Neuronal stem cell (in vitro differentiated cells): Measurements from ENCODE around the gene KRT33A.

Experiments
- DNase-seq: peaks from one replicate; pipeline ENCODE4 v3.0.0-alpha.2; 2013; ENCODE audit warnings: low spot score
- H2AFZ ChIP-seq: one replicate; pipeline ENCODE4 v1.6.1; 2013; ENCODE audit warnings: mild to moderate bottlenecking, low read length, inconsistent platforms
- H2AK5ac ChIP-seq: 2 replicates; pipeline ENCODE4 v1.6.1; 2013; ENCODE audit warnings: low read depth, mild to moderate bottlenecking, inconsistent platforms, low read length, moderate library complexity, mixed read lengths
- H2BK120ac ChIP-seq: 2 replicates; pipeline ENCODE4 v1.6.1; 2013; ENCODE audit warnings: low read depth, mild to moderate bottlenecking, inconsistent platforms, low read length, moderate library complexity, mixed read lengths
- H2BK12ac ChIP-seq: one replicate; pipeline ENCODE4 v1.6.1; 2013; ENCODE audit warnings: low read length, inconsistent platforms
- H2BK15ac ChIP-seq: 2 replicates; pipeline ENCODE4 v1.6.1; 2013; ENCODE audit warnings: mild to moderate bottlenecking, low read length, inconsistent platforms, mixed read lengths
- H2BK5ac ChIP-seq: one replicate; pipeline ENCODE4 v1.6.1; 2013; ENCODE audit warnings: inconsistent platforms, mild to moderate bottlenecking, low read length, moderate library complexity
- H3K14ac ChIP-seq: one replicate; pipeline ENCODE4 v1.6.1; 2013; ENCODE audit warnings: low read length, inconsistent platforms
- H3K18ac ChIP-seq: 2 replicates; pipeline ENCODE4 v1.6.1; 2013; ENCODE audit warnings: low read length, inconsistent platforms
- H3K23ac ChIP-seq: 2 replicates; pipeline ENCODE4 v1.6.1; 2013; ENCODE audit warnings: low read depth, mild to moderate bottlenecking, mixed read lengths, low read length, inconsistent platforms; ENCODE audit not compliant: poor library complexity
- H3K27ac ChIP-seq: replicated peaks from 3 replicates; pipeline ENCODE4 v1.5.1; 2013; ENCODE audit warnings: low read length, inconsistent platforms
- H3K27me3 ChIP-seq, 3 experiments: 2 replicates each; pipeline ENCODE4 v1.6.1; 2013; ENCODE audit warnings: low read length in 3 of 3, mild to moderate bottlenecking in 2 of 3, inconsistent platforms in 1 of 3, low read depth in 1 of 3, mixed read lengths in 1 of 3, moderate library complexity in 1 of 3; ENCODE audit not compliant: control insufficient read depth in 3 of 3, insufficient read depth in 3 of 3
- H3K36me3 ChIP-seq, 2 donors: replicated peaks in 1 of 2; 2 replicates each; pipeline ENCODE4 v1.6.1; 2013; ENCODE audit warnings: low read length in 2 of 2; ENCODE audit not compliant: control insufficient read depth in 2 of 2, insufficient read depth in 2 of 2
- H3K4ac ChIP-seq: 2 replicates; pipeline ENCODE4 v1.6.1; 2013; ENCODE audit warnings: inconsistent platforms, mild to moderate bottlenecking, low read length, moderate library complexity
- H3K4me1 ChIP-seq, 2 donors: 1 replicate in 1 of 2; 2 replicates in 1 of 2; pipeline ENCODE4 v1.6.1; 2013; ENCODE audit warnings: low read length in 2 of 2, low read depth in 1 of 2; ENCODE audit not compliant: control insufficient read depth in 2 of 2, insufficient read depth in 1 of 2
- H3K4me2 ChIP-seq: one replicate; pipeline ENCODE4 v1.6.1; 2013; ENCODE audit warnings: mild to moderate bottlenecking, low read length, inconsistent platforms; ENCODE audit not compliant: insufficient read depth, poor library complexity, severe bottlenecking
- H3K4me3 ChIP-seq, 2 donors: 2 replicates each; pipeline ENCODE4 v1.5.1; 2013; ENCODE audit warnings: low read length in 2 of 2, mild to moderate bottlenecking in 2 of 2, inconsistent platforms in 1 of 2, moderate library complexity in 1 of 2
- H3K79me1 ChIP-seq: one replicate; pipeline ENCODE4 v1.6.1; 2013; ENCODE audit warnings: low read depth, mild to moderate bottlenecking, inconsistent platforms, low read length, moderate library complexity
- H3K9ac ChIP-seq: one replicate; pipeline ENCODE4 v1.6.1; 2013; ENCODE audit warnings: mild to moderate bottlenecking, low read depth, low read length, inconsistent platforms; ENCODE audit not compliant: poor library complexity
- H3K9me3 ChIP-seq, 2 donors: replicated peaks in 1 of 2; 2 replicates each; pipeline versions ENCODE3 to v1.6.1; 2013; ENCODE audit warnings: low read length in 2 of 2, mild to moderate bottlenecking in 2 of 2, inconsistent platforms in 1 of 2, low read depth in 1 of 2, mixed read lengths in 1 of 2, moderate library complexity in 1 of 2; ENCODE audit not compliant: control insufficient read depth in 2 of 2, insufficient read depth in 1 of 2
- H4K8ac ChIP-seq: one replicate; pipeline ENCODE4 v1.6.1; 2013; ENCODE audit warnings: low read depth, mild to moderate bottlenecking, inconsistent platforms, low read length, moderate library complexity
- H4K91ac ChIP-seq: one replicate; pipeline ENCODE4 v1.6.1; 2013; ENCODE audit warnings: low read length, low read depth, mild to moderate bottlenecking, inconsistent platforms; ENCODE audit not compliant: poor library complexity
- WGBS, 2 donors: extraction: QIAGEN DNeasy Blood & Tissue Kit; methylation state at CpG; one replicate each; pipeline ENCODE4 v1.1.7; 2013; ENCODE audit warnings: missing lambda C conversion rate in 2 of 2, mixed read lengths in 1 of 2; ENCODE audit not compliant: insufficient read length in 2 of 2, insufficient replicate concordance in 1 of 2; ENCODE audit errors: extremely low coverage in 2 of 2; 5-methylcytosine and 5-hydroxymethylcytosine counted together

Gene KRT33A

DNA sequence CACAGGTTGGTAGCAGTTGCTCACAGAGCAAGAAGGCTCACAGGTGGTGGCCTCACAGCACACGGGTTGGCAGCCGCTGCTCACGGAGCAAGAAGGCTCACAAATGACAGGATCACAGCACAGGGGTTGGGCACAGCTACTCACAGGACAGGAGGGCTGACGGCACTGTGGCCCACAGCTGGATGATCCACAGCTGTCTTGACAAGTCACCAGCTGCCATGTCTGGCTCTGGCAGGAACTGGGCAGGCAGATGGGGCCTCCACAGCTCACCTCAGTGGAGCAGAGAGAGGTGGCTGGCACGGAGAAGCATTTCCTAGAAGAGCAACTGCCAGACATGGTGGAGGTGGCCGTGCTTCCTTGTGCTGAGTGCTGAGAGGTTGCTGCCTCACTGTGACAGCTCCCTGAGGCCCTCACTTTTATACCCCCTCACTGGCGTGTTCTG, 41.7 kb downstream of the KRT33A start, which contains the start of gene KRTAP16-1:
Gene KRTAP16-1, minus strand, starts transcription at position 392 of the 442 bp plus-strand sequence. Its CDS starts 56 bp downstream, at position 336.
- WGBS, 2 donors = no CpG with 5 or more reads among the region's 7 CpGs
- Histone ChIP-seq H2BK5ac (no peak within 1 kb of the TSS), H2BK120ac (no peak within 1 kb of the TSS), H4K91ac (no peak within 1 kb of the TSS), H2AK5ac (peak within 1 kb of the TSS; percentile 29), H3K4me3 (no peak within 1 kb of the TSS), H3K18ac (peak within 1 kb of the TSS; percentile 40), H3K4me1 (peaks cover 0 to 1% of the 10 kb centered on the region in 2 donors), H2AFZ (no peak within 1 kb of the TSS), H3K4ac (no peak within 1 kb of the TSS), H3K9ac (no peak within 1 kb of the TSS), H4K8ac (no peak within 1 kb of the TSS), H3K27me3 (no peaks in the 10 kb centered on the region), H3K27ac (no peak within 1 kb of the TSS), H3K23ac (peak within 1 kb of the TSS; percentile 21), H3K36me3 (no peaks in the 10 kb centered on the region), H2BK12ac (no peak within 1 kb of the TSS), H3K4me2 (no peak within 1 kb of the TSS), H3K79me1 (no peaks in the 10 kb centered on the region), H3K14ac (no peak within 1 kb of the TSS), H2BK15ac (no peak within 1 kb of the TSS), H3K9me3 (peaks cover 0 to 3% of the 10 kb centered on the region in 2 donors)
- no peak for DNase-seq

DNA sequence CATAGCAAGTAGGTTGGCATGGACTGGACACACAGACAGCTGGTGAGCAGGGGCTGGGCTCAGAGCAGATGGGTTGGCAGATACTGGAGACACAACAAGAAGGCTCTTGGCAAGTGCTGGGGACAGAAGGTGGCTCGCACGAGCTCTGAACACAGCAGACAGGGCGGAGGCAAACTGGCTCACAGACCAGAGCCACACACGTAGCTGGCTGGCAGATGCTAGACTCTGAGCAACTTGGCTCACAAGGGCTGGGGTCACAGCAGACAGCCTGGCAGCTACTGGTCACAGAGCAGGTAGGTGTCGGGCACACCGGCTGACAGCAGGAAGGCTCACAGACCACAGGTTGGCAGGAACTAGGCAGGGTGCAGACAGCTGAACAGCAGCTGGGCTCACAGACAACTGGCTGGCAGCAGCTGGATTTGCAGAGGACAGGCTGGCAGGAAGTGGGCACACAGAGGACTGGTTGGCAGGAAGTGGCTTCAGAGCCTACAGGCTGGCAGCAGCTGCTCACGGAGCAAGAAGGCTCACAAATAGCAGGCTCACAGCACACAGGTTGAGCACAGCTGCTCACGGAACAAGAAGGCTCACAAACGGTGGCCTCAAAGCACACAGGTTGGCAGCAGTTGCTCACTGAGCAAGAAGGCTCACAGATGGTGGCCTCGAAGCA, 42.2 kb downstream of the KRT33A start:
- Histone ChIP-seq H3K9me3 (peaks cover 0 to 3% of the 10 kb centered on the region in 2 donors), H4K8ac (no peak overlapping the region), H4K91ac (no peak overlapping the region), H3K36me3 (no peaks in the 10 kb centered on the region), H3K18ac (peak overlapping the region; percentile 15), H3K27ac (no peak overlapping the region), H3K27me3 (no peaks in the 10 kb centered on the region), H2BK120ac (no peak overlapping the region), H2BK15ac (no peak overlapping the region), H2BK12ac (no peak overlapping the region), H3K4me2 (no peak overlapping the region), H3K4me3 (no peak overlapping the region), H3K79me1 (no peaks in the 10 kb centered on the region), H3K4ac (no peak overlapping the region), H2AFZ (no peak overlapping the region), H3K9ac (no peak overlapping the region), H3K14ac (no peak overlapping the region), H2AK5ac (peak overlapping the region; percentile 29), H2BK5ac (no peak overlapping the region), H3K4me1 (peaks cover 0 to 1% of the 10 kb centered on the region in 2 donors), H3K23ac (peak overlapping the region; percentile 21)
- DNase-seq = no peak
- WGBS, 2 donors = no CpG with 5 or more reads among the region's 10 CpGs

DNA sequence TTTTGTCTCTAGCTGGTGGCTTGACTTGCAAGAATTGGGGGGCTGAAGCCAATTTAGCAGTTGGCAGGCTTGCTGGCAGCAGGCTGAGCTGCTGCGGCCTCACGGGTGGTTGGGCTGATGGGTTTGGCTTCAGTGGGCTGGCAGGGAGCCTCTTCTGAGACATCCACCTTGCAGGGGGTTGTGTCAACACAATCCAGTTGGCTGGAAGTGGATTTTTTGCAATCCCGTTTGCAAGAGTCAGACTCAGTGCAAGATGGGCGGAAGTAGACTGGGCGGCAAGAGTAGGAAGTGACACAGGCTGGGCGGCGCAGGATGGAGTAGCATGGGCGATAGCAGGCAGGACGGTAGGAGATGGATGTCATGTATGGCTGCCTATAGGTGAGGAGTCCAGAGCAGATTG, 43.0 kb downstream of the KRT33A start:
- no peak overlapping the region for H3K18ac ChIP-seq
- no peak overlapping the region for H3K4ac ChIP-seq
- H4K8ac ChIP-seq = peak overlapping the region; percentile 29
- H4K91ac ChIP-seq = no peak overlapping the region
- H2BK120ac ChIP-seq = no peak overlapping the region
- DNase-seq = no peak
- no peak overlapping the region for H2BK5ac ChIP-seq
- H2BK15ac ChIP-seq = peak overlapping the region; percentile 30
- no peak overlapping the region for H3K4me2 ChIP-seq
- no peak overlapping the region for H3K4me3 ChIP-seq
- no peaks in the 10 kb centered on the region for H3K79me1 ChIP-seq
- H3K9ac ChIP-seq = no peak overlapping the region
- H3K23ac ChIP-seq = peak overlapping the region; percentile 21
- no peak overlapping the region for H2AK5ac ChIP-seq
- H2AFZ ChIP-seq = no peak overlapping the region
- H3K27me3 ChIP-seq = no peaks in the 10 kb centered on the region
- H3K27ac ChIP-seq = no peak overlapping the region
- no peak overlapping the region for H2BK12ac ChIP-seq
- H3K36me3 ChIP-seq = no peaks in the 10 kb centered on the region
- no CpG with 5 or more reads among the region's 9 CpGs for WGBS, 2 donors
- H3K4me1 ChIP-seq = peaks cover 0 to 1% of the 10 kb centered on the region in 2 donors
- H3K14ac ChIP-seq = no peak overlapping the region
- H3K9me3 ChIP-seq = peaks cover 0 to 3% of the 10 kb centered on the region in 2 donors

DNA sequence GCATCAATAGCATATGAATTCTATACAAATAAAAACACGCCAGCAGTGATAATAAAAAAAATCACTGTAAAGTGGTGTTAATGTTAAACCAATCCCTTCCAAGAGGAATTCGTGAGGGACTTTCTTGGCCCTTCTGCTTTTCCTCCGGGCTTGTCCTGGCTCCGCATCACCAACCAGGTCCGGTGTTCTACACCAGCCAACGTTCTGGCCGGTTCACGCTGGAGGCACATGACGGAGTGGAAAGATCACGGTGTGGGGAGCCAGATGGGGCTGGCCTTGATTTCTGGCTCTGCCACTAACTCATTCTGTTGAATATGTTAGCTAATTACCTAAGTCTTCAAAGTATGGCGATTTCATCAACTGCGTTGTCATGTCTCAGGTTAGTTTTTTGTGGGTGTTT, 46.5 kb downstream of the KRT33A start:
- Histone ChIP-seq H3K79me1 (no peaks in the 10 kb centered on the region), H4K91ac (no peak overlapping the region), H4K8ac (no peak overlapping the region), H2BK120ac (no peak overlapping the region), H2AK5ac (no peak overlapping the region), H3K4me3 (no peak overlapping the region), H2BK15ac (no peak overlapping the region), H3K18ac (no peak overlapping the region), H3K4me1 (peaks cover 0 to 1% of the 10 kb centered on the region in 2 donors), H3K23ac (no peak overlapping the region), H3K36me3 (no peaks in the 10 kb centered on the region), H3K14ac (no peak overlapping the region), H2BK12ac (no peak overlapping the region), H3K27me3 (no peaks in the 10 kb centered on the region), H3K9ac (no peak overlapping the region), H2BK5ac (no peak overlapping the region), H3K4ac (no peak overlapping the region), H2AFZ (no peak overlapping the region), H3K4me2 (no peak overlapping the region), H3K9me3 (no peaks in the 10 kb centered on the region), H3K27ac (no peak overlapping the region)
- DNase-seq = no peak
- WGBS, 2 donors = no CpG with 5 or more reads among the region's 12 CpGs
